Mucosa of descending colon (tissue), 3 donors: Measurements from ENCODE around the gene CYP20A1. TPM values are rescaled to one million over a fixed set of nuclear protein-coding genes. Genes with fewer than 3 reads are reported as not detected.
"Not testable (repeated sequence)": the region's sequence is repeated elsewhere in the genome, so short reads cannot be mapped to it uniquely, and the experiment has no call there.

Experiments
- ATAC-seq: fragments of 200-7000 bp; cut with Tn5 transposase; one replicate; pipeline ENCODE4 v1.9.1; 2020; ENCODE audit warnings: mild to moderate bottlenecking, moderate library complexity
- DNase-seq, 3 donors: peaks; one replicate each; pipeline ENCODE4 v3.0.0-alpha.2; 2020
- H3K36me3 ChIP-seq: fragments of 200-600 bp; one replicate; pipeline ENCODE4 v1.8.0; 2021; ENCODE audit warnings: low read depth, mild to moderate bottlenecking
- H3K4me1 ChIP-seq: fragments of 200-600 bp; one replicate; pipeline ENCODE4 v1.8.0; 2021; ENCODE audit warnings: low read depth, mild to moderate bottlenecking
- H3K4me3 ChIP-seq: fragments of 200-600 bp; one replicate; pipeline ENCODE4 v1.8.0; 2021; ENCODE audit warnings: mild to moderate bottlenecking
- H3K9me3 ChIP-seq: fragments of 200-600 bp; one replicate; pipeline ENCODE4 v1.8.0; 2021; ENCODE audit warnings: mild to moderate bottlenecking
- intact Hi-C, 2 donors: fragments of 100-400 bp; cut with DNase I in 1 of 2; cut with micrococcal nuclease in 1 of 2; formaldehyde crosslinking; loops; one replicate each; pipeline versions ENCODE4 v1.11.0 to v1.11.1; 2022; cut with DNase I, micrococcal nuclease
- total RNA-seq, 3 donors: library from RNA; stranded (reverse); fragmentation: NEBNext Ultra II Directional in 2 of 3; extraction: Animal tissue kit (Norgen Biotek cat#: 25700) in 2 of 3; gene quantifications; one replicate each; pipeline versions ENCODE4 v1.2.1 to v1.2.4, GENCODE V29; 2021 to 2023
- TF ChIP-seq, protein P1 (sequence below): fragments of 200-600 bp; IDR thresholded peaks from one replicate; pipeline ENCODE4 v1.8.0; 2022; ENCODE audit warnings: antibody characterized with exemption, mild to moderate bottlenecking
- donor health status: DM: no; HTN: no; CAD: no; lungs with moderate emphysema.
- donor health status: DM: no; HTN: no; CAD: no.
- donor health status: DM: no; HTN: yes; CAD: no.

Gene CYP20A1
- total RNA-seq, 3 donors from 2014 or later = 24.6 to 33.1 (median 25.8) TPM

DNA sequence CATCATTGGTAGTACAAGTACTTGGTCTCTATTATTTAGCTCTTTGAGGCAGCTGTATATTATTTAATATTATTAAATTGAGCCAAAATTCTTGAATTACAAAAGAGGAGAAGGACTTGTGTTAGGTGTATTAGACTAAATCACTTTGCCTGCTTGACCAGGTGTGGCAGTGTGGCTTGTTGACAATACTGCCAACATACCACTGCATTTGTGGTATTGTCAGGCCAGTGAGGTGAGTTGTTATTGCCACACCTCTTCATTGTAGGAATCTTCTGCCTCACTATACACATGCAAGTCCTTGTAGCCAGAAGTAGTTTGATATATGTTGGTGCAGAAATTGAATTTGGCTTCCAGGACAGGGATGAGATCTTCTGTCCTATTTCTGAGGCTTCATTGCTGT lies 40.5 kb downstream of the CYP20A1 start:
- intact Hi-C loops = no loop called here

DNA sequence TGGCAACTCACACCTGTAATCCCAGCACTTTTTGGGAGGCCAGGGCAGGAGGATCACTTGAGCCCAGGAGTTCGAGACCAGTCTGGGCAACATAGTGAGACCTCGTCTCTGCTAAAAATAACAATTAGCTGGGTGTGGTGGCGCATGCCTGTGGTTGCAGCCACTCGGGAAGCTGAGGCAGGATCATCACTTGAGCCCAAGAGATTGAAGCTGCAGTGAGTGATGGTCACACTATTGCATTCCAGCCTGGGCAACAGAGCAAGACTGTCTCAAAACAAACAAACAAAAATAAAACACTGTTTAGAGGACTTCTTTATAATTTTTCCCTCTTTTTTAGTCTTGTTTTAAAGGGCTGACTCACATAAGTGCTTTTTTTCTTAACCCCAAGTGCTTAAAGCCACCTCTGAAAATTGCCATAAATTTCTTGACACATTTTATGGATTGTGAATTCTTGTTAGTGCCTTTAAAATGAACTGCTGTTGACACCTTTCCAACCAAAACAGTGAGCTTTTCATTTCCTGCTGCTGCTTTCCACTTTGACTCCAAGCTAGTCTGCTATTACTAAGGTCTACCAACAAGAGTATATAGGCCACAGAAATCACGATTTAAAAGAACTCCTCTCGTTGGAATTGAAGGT lies 41.7 kb downstream of the CYP20A1 start:
- ATAC-seq = no peak
- intact Hi-C loops = no loop called here

More for the DNA sequence above, 40.5 kb downstream of the CYP20A1 start:
- H3K4me3 ChIP-seq = no peak overlapping the region
- H3K36me3 ChIP-seq = peaks cover 5% of the 10 kb centered on the region
- TF ChIP-seq, protein P1, sequence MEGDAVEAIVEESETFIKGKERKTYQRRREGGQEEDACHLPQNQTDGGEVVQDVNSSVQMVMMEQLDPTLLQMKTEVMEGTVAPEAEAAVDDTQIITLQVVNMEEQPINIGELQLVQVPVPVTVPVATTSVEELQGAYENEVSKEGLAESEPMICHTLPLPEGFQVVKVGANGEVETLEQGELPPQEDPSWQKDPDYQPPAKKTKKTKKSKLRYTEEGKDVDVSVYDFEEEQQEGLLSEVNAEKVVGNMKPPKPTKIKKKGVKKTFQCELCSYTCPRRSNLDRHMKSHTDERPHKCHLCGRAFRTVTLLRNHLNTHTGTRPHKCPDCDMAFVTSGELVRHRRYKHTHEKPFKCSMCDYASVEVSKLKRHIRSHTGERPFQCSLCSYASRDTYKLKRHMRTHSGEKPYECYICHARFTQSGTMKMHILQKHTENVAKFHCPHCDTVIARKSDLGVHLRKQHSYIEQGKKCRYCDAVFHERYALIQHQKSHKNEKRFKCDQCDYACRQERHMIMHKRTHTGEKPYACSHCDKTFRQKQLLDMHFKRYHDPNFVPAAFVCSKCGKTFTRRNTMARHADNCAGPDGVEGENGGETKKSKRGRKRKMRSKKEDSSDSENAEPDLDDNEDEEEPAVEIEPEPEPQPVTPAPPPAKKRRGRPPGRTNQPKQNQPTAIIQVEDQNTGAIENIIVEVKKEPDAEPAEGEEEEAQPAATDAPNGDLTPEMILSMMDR = no peak
- DNase-seq (no peak), ATAC-seq (no peak)
- H3K9me3 ChIP-seq = no peaks in the 10 kb centered on the region
- H3K4me1 ChIP-seq = no peaks in the 10 kb centered on the region

DNA sequence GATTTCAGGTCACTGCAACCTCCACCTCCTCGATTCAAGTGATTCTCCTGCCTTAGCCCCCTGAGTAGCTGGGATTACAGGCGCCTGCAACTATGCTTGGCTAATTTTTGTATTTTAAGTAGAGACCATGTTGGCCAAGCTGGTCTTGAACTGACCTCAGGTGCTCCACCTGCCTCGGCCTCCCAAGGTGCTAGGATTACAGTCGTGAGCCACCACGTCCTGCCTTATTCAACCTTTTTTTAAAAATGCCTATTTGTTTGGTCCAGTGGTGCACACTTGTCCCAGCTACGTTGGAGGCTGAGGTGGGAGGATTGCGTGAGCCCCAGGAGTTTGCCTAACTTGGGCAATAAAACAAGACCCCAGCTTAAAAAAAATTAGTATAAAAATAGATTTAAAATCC lies 43.3 kb downstream of the CYP20A1 start:
- H3K36me3 ChIP-seq = peaks cover 5% of the 10 kb centered on the region
- TF ChIP-seq, protein P1 = no peak
- no peaks in the 10 kb centered on the region for H3K9me3 ChIP-seq
- DNase-seq (no peak), ATAC-seq (no peak)
- H3K4me1 ChIP-seq = no peaks in the 10 kb centered on the region
- intact Hi-C loops = no loop called here
- H3K4me3 ChIP-seq = no peak overlapping the region

More for the DNA sequence above, 41.7 kb downstream of the CYP20A1 start:
- Histone ChIP-seq H3K36me3 (peaks cover 5% of the 10 kb centered on the region), H3K9me3 (no peaks in the 10 kb centered on the region), H3K4me1 (no peaks in the 10 kb centered on the region), H3K4me3 (no peak overlapping the region)
- TF ChIP-seq, protein P1 = no peak
- DNase-seq = no peak

DNA sequence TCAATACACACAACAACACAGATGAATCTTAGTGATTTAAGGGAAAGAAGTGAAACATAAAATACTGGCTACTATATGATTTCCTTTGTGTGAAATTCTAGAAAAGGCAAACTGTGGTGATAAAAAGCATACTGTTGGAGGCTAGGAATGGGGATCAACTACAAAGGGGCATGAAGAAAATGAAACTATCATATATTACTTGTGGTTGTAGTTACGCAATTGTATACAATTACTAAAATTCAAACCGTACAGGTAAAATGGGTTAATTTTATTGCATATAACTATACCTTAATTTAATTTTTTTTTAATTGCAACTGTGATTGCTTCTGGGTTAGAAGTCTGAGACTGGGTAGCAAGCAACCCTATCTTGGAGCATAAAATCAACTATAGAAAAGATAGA lies 47.7 kb downstream of the CYP20A1 start:
- no peak for ATAC-seq
- DNase-seq = no peak
- Histone ChIP-seq H3K4me3 (no peak overlapping the region), H3K4me1 (no peaks in the 10 kb centered on the region), H3K9me3 (no peaks in the 10 kb centered on the region), H3K36me3 (no peaks in the 10 kb centered on the region)
- TF ChIP-seq, protein P1 = no peak
- intact Hi-C loops = no loop called here

DNA sequence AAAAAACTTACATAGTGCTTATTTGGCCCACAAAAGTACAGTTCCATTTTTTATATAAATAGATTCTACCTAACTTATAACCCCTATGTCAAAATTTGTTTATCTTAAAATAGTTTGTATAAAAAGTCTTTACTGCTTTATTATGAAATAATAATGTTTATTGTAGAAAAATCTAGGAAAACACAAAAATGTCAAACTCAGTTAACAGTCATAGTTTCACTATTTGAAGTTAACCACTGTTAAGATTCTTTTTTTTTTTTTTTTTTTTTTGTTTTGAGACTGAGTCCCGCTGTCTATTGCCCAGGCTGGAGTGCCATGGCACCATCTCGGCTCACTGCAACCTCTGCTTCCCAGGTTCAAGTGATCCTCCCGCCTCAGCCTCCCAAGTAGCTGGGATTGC lies 62.8 kb downstream of the CYP20A1 start:
- Histone ChIP-seq H3K4me1 (no peaks in the 10 kb centered on the region), H3K4me3 (no peak overlapping the region), H3K9me3 (no peaks in the 10 kb centered on the region), H3K36me3 (no peaks in the 10 kb centered on the region)
- no peak for DNase-seq
- TF ChIP-seq, protein P1 = no peak
- ATAC-seq = no peak
- intact Hi-C loops = no loop called here

DNA sequence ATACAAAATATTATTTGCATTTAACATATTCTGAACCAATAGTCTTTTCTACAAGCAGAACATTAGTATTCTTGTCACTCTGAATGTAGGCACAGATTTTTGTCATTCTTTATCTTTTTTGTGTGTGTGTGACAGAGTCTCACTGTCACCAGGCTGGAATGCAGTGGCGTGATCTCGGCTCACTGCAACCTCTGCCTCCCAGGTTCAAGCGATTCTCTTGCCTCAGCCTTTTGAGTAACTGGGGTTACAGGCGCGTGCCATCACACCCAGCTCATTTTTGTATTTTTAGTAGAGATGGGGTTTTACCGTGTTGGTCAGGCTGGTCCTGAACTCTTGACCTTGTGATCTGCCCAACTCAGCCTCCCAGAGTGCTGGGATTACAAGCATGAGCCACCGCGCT lies 63.8 kb downstream of the CYP20A1 start:
- H3K4me3 ChIP-seq, intact Hi-C loops, H3K36me3 ChIP-seq, H3K9me3 ChIP-seq, ATAC-seq, DNase-seq, H3K4me1 ChIP-seq: not testable (repeated sequence)
